Heart left ventricle (tissue), 13 donors: ENCODE data around the gene PGBD5.

ENCODE experiments used
- POLR2A ChIP-seq, 2 donors: fragments of 450-650 bp; IDR thresholded peaks; one replicate each; pipeline ENCODE4 v1.6.1; 2017; ENCODE audit warnings: antibody characterized with exemption in 2 of 2, mild to moderate bottlenecking in 2 of 2, moderate library complexity in 2 of 2
- TF ChIP-seq, protein P1 (sequence below), 12 donors: fragments of 200-600 bp; sonication (generic) in 4 of 12; IDR thresholded peaks; one replicate each; pipeline versions ENCODE4 v1.5.0 to v1.8.0; 2018 to 2022; ENCODE audit warnings: antibody characterized with exemption in 12 of 12, mild to moderate bottlenecking in 5 of 12
- donor health status: ischemic (EF 13 %, LVEDD 7.1; RV severe dilation, severe dysfunction).
- donor health status: DM: no; HTN: yes; CAD: no.
- donor health status: DM: no; HTN: no; CAD: no.
- donor health status: ischemic (EF 25% LVEDD 6.9; RV normal size, moderate dysfunction).
- donor health status: ischemic (EF 25% LVEDD 5.7; RV mildly dilated, moderate dysfunction).
- donor health status: ischemic (EF 35%, LVEDD 5.7; RV mildly dilated, moderate dysfunction).
- donor health status: nonischemic (EF 11% LVEDD 7.7; RV severe dilation, severe dysfunction).
- donor health status: DM: yes; HTN: yes; CAD: no.
- donor health status: PGD.
- donor health status: ischemic (EF 29% LVEDD 5.4; RV normal size, mild dysfunction).
- donor health status: nonischemic (EF 23%, LVEDD 6.1; RV moderate dilation, normal function).

DNA sequence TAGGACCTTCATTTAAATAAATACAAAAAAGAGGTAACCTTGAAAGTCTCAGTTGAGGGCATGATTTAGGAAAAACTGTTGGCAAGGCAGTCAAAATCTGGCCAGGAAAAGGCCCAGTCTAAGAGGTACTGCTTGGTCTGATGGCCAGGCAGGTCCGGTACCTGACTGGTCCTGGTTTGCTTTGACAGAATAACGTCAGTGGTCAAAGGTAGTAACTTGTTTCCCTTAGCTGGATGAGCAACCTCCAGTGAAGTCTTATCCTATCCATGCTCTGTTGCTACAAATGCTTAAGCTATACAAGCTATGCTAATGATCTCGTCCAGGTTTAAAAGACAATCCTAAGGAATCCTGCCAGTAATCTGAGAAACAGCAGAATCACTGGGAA is 85.0 kb downstream of the PGBD5 start:
- TF ChIP-seq, protein P1, sequence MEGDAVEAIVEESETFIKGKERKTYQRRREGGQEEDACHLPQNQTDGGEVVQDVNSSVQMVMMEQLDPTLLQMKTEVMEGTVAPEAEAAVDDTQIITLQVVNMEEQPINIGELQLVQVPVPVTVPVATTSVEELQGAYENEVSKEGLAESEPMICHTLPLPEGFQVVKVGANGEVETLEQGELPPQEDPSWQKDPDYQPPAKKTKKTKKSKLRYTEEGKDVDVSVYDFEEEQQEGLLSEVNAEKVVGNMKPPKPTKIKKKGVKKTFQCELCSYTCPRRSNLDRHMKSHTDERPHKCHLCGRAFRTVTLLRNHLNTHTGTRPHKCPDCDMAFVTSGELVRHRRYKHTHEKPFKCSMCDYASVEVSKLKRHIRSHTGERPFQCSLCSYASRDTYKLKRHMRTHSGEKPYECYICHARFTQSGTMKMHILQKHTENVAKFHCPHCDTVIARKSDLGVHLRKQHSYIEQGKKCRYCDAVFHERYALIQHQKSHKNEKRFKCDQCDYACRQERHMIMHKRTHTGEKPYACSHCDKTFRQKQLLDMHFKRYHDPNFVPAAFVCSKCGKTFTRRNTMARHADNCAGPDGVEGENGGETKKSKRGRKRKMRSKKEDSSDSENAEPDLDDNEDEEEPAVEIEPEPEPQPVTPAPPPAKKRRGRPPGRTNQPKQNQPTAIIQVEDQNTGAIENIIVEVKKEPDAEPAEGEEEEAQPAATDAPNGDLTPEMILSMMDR (IDR thresholded peaks at IDR 0.05) = no peak
- TF ChIP-seq POLR2A (IDR thresholded peaks at IDR 0.05) = no peak
